Measurements from ENCODE around the gene BTBD16.
A peak's percentile ranks its signal among the peaks of the same experiment; 100 is the strongest.

BTBD16 gene

DNA sequence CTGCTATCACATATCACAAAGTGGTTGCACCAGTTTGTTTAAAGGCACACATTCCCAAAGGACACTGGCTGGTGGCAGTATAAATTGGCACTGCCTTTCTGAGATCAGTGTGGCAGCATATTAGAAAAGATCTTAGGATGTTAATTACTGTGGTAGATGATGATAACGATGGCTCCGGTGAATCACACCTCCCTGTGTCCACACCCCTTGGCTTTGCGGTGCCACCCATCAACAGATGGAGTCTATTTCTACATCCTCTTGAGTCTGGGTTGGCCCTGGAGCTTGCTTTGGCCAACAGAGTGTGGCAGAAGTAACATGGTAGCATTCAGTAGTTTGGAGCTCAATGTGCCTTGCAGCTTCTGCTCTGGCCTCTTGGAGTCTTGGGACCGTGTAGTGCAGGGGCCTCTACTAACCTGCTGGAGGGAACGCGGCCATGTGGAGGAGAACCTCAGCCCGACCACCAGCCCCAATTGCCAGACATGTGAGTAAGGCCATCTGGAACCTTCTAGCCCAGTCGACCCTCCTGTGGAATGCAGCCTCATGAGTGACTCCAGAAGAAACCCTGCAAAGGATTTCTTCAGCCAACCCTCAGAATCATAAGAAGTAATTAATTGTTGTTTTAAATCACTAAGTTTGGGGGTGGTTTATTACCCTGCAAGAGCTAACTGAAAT, 76.2 kb downstream of the BTBD16 start:
- no peak for DNase-seq

DNA sequence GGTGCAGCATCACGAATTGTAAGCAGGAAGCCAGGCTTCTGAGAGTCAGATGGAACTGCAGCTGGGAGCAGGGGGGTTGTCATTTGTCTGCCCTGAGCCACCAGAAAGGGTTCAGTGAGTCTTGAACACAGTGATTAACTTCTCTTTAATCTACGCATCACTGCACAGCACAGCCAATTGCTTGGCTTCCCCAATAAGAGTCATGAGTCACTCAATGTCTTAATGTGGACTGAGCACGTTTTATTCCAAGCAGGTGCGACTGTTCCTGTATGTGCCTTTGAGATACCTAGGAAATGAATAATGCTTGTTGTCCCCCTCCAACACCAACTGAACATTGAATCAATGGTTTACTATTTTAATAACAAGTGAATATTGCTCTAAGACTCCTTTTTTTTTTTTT, 77.4 kb downstream of the BTBD16 start:
- no peak for DNase-seq

DNA sequence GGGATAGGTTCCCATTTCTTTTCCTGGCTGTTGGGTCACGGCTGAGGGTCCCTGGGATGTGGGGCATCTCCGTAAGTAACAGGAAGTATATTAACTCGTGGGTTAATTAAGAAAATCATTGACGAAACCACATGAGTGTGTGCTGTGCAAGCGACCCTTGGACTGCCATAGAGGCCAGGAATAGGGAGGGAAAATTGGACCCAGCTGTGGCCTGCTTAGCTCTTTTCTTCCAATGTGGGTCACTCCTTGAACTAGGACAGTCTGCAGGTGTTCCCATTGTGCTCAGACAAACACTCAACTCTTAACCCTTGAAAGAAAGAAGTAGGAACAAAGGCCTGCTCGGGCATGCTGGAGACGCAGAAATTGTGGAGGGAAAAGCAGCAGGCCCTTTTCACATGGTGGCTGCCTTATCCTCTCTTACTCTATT, 77.9 kb downstream of the BTBD16 start:
- no peak for DNase-seq

DNA sequence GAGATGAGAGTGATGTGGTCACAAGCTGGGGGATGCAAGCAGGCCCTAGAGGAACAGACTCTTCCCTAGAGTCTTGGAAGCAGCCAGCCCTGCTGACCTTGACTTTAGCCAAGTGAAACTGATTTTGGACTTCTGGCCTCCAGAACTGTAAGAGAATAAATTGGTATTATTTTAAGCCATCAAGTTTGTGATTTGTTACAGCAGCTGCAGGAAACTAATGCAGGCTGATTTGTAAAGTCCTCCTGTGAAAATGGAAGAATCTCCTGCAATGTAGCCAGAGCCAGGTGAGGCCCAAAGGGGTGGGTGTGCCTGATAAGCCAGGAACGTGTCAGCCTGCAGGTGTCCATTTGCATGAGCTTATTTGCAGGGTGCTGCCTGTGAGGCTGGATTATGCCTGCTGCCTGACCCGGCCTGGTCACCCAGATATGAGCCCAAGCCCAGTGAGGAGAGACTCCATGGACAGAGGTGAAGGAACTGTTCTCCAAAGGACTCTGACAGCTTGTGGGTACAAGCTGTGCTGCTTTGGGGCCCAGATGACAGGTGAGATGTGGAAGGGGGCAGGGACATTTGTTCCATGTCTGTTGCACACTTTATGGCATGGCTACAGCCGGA, 78.8 kb downstream of the BTBD16 start:
- DNase-seq, result no peak

DNA sequence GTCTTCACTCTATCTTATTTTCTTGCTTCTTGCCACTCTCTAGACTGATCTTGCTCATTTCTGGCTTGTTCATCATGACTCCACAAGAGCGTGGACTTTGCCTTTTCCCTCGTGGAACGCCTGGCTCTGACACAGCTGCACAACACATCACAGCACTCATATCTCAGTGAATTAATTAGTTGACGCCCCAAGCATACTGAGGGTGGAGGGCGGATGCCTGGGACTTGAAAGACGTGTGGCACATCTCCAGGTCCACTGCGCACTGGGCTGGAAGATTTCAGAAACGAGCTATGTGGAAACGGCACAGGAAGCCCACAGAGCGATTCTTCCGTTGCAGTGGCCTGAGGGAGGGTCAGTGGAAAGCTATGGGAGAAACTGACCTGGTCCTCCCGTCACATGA, 79.8 kb downstream of the BTBD16 start:
- DNase-seq, result no peak

DNA sequence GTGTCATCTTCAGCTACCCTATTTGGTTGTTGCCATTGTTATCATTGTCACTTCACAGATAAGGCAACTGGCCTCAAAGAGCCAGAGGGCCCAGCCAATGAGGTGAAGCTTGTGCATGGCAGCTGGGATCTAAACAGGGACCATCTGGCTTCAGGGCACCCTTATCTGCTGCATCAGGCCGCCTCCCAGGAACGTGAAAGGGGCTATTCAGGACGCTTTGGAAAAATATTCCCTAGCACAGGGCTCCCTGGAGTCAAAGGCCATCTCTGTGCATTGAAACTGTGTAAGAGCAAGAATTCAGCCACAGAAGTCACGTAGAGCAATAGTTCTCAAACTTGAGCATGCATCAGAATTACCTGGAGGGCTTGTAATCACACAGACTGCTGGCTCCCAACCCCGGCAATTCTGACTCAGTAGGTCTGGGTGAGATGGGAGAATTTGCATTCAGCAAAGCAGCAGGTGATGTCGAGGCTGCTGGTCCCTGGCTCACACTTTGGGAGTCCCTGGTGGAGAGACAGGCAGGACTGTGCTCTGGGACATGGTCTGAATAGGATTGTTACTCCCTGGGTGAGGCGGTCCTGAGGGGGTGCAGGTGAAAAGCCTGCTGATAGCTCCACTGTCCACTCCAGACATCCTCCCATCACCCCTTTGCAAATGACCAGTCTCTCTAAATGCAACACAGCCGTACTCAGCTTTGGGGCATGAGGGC, 81.9 kb downstream of the BTBD16 start:
- DNase-seq, result no peak

DNA sequence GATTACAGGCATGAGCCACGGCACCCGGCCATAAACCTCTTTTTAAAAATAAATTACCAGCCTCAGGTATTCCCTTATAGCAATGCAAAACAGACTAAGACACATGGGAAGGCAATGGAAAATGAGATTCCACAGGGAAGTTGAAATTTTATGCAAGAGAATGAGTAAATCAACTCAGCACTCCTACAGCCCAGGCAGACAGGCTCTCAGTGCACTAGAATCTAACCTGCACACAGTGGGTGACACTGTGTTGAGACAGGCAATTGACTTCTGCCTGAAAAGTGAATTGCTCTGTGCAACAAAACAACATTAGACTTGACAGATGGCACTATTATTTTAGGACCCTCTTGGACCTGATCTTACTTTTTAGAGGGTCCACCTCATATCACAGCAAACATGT, 83.3 kb downstream of the BTBD16 start:
- DNase-seq, result no peak

DNA sequence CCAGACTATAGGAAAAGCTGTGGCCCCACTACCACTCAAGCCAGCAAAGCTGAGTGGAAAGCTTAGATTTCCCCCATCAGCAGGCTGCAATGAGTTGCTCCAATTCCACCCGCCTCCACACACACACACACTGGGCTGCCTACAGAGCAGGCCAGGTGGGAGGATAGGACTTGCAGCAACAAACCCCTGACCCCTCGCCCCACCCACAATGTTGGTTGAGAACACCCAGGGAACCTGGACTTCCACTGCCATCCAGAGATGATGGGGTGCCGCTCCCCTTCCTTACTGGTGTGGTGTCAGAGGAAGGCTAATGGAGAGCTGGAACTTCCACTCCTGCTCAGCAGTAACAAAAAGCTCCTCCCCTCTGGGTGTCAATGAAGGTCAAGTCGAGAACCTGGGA, 86.6 kb downstream of the BTBD16 start:
- no peak for DNase-seq

DNA sequence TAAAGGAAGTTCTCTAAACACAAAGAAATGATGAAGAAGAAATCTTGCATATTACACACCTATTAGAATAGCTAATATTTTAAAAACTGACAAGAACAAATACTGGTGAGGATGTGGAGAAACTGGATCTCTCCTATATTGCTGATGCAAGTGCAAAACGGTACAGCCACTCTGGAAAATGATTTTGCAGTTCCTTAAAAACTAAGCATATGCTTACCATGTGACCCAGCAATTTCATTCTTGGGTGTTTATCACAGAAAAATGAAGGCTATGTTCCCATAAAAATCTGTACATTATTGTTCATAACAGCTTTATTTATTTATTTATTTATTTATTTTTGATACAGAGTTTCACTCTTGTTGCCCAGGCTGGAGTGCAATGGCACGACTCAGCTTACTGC, 88.5 kb downstream of the BTBD16 start:
- DNase-seq, result no peak

DNA sequence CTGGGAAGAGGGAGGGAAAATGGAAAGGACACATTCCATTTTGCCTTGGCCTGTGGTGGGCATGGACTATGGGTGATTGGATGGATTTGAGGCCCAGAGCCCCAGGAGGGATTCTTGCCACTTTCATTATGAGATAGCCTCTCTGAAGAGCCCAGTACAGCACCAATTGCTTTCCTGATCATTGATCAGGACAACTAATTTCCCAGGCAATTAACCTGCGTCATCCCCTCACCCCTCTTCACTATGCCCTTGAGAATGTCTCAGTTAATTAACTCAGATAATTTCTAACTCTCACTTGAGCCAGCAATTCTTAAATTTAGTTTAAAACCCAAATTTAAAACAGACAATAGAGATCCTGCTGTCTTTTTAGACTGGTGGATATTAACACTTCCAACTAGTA, 90.0 kb downstream of the BTBD16 start:
- no peak for DNase-seq

DNA sequence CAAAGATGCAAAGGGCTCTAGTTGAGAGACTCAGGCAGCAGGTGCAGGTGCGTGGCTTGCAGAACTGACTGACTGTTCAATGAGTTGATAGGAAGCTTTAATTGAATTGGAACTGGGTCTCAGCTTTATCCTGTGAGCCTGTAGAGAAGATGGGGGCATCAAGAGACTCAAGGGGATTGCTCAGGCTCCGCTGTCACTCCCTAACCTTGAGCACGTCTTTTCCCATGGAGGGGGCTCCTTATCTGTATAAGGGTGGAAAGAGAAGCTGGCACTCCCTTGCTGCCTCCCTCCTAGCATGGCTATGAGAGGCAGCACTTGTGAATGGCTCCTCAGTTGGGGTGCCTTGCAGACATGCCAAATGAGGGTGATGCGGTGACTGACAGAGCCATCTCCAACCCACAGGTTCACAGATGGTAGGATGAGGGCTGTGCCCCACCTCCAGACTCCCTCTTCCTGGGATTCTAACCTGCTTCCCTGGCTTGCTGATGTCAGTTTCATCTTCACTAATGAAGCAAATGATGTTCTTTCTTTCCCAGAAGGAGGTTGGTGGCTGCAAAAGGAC, 91.0 kb downstream of the BTBD16 start:
- DNase-seq, result no peak

DNA sequence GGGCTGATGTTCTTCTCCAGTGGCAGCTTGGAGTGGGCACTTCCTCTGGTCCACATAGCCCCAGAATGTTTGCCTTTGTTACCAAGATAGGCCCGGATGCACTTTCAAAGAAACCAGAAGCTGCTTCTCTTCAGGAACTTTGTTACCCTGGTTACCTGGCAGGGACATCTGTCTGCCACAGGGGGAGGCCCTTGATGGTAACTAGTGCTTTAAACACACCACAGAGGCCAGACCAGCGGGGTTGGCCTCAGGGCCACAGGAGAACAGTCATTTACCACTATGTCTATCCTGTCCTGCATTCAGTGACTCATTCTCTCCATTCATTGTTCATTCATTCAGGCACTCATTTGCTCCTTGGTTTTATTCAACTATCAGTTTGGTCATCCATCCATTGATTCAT, 91.5 kb downstream of the BTBD16 start:
- no peak for DNase-seq

DNA sequence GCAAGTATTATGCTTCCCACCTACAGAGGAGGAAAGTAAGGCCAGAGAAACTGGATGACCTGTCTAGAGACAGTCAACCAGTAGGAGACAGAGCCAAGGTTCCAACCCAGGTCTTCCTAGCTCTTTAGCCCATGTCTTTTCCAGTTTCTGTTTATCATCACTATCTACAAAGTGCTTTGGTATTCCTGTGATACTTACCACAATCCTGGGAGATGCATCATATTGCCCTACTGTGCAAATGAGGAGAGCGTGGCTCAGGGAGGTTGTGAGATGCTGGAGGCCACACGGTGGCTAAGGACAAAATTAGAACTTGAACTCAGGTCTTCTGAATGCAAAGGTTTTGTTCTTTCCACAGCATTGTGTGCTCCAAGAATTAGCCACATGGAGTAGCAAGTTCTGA, 92.2 kb downstream of the BTBD16 start:
- no peak for DNase-seq

DNA sequence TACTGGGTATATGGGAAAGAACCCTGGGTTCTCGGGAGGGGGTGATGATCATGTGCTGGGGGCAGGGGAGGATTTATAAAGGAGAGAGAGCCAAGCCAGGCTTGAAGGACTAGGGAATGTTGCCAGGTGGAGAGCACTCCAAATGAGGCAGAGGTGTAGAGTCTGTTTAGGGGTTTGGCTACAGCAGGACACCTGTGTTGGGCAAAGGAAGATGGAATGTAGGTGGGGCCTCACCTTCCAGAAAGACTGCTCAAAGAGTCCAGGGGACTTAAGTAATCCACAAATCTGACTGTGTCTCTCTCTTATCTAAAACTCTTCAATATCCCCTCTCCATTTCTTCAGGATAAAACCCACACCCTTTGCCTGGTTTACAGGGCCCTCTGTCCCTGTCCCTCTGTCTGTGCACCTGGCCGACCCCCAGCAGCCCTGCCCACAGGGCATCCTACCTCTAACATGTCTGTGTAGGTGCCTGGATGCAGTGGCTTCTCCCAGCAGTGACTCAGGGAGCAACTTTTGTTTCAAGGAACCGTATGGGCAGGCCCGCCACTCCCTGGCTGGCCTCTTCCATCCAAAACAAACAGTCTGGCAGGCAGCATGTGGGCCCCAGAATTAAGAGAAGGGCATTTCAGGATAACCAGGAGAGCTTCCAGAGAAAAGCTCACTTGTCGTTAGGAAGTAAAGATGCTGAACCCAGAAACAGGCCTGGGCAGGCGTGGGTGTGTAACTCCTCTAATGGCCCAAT, 92.8 kb downstream of the BTBD16 start:
- DNase-seq, result no peak

DNA sequence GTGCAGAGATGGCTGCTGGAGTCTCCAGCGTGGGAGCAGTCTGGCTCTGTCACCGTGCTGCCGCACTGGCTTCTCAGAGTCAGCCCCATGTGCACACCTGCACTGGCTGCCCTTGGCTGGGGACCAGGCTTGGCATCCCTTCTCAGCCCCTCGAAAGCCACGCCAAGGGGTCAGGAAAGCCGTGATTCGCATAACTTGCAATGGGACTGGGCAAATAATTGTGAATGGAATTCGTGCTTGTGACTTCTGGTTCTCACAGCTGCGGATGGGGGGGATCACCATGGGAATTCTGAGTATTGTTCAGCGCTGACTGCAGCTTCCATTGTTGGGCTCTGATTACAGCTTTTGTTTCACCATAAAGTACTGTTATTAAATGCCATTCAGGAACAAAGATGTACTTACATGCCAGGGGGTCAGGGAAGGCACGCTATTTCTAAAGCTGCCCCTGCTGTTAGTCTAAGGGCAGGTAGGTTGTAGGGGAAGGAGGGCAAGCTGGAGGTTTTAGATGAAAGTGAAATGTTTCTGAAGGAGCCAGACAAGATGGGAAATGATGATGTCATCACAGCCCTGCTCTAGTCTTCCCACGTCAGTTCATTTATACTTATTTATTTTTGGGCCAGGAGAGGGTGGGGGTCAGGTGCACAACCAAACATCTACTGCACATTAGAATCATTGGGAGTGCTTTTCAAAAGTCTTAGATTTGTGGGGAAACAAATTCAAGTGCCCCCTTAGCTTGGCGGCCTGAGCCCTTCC, 97.6 kb downstream of the BTBD16 start:
- DNase-seq, result no peak

DNA sequence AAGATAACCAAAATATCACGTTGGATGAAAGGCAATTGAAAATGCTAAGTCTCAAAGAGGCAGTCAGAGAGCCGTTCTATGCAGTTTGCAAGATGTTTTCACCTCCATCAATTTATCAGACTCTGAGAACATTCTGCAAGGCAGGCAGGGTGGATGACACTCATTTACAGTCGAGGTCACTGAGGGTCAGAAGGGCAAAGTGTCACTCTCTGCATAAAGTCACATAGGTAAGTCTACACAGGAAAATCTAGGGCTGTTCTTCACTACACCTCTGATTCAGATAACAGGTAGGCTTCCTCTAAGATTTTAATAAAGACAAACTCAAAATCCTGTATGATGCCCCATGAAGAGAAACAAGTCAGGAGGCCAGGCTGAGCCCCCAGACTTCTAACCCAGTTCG, 102.0 kb downstream of the BTBD16 start:
- no peak for DNase-seq

DNA sequence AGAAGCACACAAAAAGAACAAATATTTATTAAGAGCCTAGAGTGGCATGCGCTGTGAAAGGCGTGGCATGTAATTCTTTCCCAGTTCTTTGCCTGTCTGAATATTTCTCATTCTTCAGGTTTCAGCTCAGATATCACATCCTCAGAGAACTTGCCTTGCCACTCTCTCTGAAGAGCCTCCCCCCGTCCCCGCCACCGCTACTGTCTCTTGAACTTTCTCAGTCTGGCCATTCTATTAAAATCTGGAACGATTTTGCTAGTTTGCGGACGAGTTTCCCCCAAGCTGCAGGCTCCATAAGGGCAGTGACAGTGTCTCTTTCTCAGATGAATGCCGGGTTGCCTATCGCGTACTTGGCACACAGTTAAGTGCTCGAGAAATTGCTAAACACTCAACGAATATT, 102.6 kb downstream of the BTBD16 start:
- DNase-seq, result peak; percentile 22

DNA sequence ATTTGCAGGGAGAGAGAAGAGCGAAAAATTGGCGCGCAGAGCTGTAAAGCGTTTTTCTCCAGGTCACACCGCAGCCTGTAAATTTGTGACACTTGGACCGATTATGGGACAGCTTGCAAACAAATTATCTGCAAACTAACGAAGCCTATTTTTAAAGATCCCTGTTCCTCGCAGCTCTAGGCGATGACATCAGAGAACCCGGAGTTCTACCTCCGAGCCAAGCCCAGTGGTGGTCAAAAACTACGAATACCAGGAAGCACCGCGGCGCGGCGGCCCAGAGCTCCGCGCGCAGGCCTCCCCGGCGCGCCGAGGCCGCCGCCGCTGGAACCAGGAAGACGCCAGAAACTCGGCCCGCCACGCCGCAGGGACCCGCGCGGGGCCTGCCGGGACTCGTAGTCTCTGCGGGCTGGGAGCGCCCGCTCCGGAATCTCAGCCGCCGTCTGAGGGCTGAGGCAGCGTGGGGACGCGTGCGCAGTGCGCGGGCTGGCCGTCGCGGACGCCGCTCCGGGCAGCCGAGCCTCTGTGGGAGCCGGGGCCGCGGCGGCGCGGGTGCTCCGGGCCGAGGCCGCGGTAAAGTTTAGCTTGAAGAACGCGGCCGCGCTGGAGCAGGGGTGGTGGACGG, 103.3 kb downstream of the BTBD16 start, which contains the start of gene PLEKHA1:
TSS of gene PLEKHA1 (plus strand) at position 472 of the 622 bp plus-strand sequence. CDS start 18,493 bp downstream, outside the sequence.
- peak; percentile 95 for DNase-seq

DNA sequence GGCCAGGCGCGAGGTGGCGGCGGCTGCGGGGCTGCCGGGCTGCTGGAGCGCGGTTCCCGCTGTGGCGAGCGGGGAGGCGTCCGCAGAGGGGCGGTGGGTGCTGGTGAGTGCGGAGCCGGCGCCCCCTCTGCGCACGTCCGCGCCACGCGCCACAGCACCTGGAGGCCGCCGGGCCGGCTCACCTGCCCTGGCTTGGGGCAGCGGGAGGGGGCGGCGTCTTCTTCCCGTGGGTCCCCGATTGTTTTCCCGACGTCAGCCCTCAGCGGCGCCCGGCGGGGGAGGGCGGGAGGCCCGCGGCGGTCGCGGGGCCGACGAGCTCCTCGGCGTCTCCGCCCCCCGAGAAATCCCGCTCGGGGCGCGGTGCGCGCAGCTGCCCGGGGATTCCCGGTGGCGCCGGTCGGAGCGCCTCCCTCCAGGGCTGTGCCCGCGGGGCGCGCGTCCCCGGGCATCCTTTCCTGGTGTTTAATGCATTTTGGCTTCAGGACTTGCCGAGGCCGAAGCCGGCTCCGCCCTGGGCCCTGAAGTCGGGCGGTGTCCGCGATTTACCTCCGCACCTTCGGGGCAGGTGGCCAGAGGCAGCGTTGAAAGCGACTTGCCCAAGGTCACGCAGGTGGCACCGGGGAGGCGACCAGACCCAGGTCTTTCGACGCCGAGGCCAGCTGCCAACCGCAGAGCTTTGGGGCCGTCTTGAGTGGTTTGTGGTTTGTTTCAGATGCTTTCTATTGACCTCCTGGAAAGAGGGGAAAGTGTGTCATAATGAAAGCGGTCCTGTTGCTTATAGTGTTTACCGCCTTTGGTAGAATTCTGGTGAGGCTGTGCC, 104.0 kb downstream of the BTBD16 start:
- peak; percentile 46 for DNase-seq

DNA sequence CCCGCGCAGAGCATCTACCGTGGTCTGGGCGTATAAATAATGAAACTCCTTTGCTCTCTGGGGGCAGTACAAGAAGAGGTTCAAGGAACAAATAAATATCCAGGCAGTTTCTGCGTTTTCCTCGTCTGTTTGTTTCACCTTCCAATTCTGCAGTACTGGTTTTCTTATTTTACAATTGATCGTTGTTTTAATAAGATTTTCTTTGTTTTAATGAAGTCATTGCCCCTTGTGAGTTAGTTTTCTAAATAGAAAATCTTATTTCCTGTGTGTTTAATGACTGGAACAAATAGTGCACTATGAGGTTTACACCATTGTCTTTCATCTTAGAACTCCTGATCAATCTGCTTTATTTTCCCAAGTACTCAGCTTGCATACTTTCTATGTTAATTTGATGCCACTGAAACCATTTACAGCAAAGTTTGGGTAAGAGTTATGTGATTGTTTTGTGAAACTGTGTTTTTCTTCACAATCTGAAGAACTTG, 104.6 kb downstream of the BTBD16 start:
- DNase-seq, result no peak

Measured in fibroblast of skin of right quadriceps (primary cell).